Activated CD4-positive, CD25-positive, alpha-beta regulatory T cell treated with anti-CD3 and anti-CD28 coated beads, Interleukin-2, amount 50 U/mL, for 16 hours (primary cell): ENCODE measurements around the gene RPS6KB2.
"Not testable (repeated sequence)": the region's sequence is repeated elsewhere in the genome, so short reads cannot be mapped to it uniquely, and the experiment has no call there.

Experiments
- DNase-seq: peaks from one replicate; pipeline ENCODE4 v3.0.0-alpha.2; 2020; ENCODE audit warnings: low read depth, low spot score

Gene RPS6KB2

DNA sequence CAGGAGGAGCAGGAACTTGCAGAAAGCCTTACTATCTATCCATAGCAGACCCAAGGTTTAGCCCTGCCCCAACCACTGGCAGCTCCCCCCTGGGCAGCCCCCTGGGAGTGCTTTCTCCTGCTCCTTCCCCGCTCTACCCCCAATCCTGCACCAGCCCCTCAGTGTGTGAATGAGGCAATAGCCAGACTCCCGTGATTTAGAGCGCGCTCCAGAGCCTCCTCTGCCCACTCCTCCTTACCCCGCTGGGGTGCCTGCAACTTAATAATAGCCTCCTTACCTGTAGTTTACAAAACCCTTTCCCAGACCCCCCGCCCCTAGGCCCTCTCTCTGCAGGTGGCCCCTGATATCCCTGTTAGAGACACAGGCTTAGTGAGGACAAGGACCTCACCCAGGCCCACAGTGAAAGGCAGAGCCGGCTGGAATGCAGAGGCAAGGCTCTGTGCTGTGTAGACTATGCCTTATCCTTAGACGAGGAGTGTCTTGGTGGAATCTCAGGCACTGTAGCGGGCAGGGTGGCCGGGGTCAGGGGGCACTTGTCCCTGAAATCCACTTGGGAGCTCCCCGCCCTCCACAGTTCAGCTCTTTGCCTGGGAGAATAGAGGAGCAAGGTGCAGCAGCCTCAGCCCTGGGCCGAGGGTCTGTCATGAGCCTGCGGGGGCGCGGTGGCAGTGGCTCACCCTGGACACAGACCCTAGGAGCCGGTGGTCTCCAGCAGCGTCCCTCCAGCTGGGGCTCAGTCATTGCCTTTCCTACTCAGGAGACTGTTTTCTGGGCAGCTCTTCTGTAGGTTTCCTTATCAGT lies 17.1 kb upstream of the RPS6KB2 start:
- no peak for DNase-seq

DNA sequence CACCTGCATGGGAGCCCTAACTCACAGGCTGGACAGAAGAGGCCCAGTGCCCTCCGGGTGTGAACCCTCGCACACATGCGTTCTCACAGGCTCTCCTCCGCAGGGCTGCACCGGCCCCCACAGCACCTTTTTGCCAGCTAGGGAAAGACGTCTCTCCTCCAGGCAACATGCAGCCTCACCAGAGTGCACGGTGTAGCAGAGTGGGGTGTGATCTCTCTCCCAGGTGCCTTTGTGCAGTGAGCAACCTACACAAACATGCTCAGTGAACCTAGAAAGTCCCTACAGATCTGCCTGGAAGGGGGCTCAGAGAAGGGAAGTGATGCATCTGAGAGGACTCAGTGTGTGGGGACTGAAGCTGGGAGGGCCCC lies 16.5 kb upstream of the RPS6KB2 start:
- no peak for DNase-seq

DNA sequence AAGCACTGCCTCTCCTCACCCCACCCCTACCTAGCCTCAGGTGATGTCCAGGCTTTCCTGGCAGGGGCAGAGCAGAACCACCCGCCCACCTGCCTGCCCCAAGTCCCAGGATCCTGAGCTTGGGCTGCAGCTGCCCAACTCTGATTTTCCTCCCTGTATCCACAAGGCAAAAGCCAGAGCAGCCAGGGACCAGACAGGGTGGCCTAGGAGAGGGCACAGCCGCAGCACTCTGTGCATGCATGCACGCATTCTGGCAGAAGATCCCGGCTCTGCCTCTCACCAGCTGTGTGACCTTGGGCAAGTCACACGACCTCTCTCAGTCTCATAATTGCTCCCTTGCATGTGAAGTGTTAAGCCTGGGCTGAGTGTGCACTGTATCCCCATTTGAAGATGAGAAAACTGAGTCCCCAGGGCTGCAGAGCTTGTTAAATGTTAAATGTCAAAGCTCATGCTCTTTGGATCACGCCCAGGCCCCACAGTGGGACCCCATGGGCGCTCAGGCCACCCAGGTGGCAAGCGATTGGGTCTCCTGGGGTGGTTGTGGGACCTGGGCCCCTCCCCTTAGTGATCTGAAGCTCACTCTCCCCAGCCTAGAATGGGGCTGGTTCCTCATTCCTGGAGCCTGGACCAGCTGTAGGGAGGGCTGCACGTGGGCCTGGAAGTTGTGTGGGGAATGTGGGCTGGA lies 15.7 kb upstream of the RPS6KB2 start:
- no peak for DNase-seq

DNA sequence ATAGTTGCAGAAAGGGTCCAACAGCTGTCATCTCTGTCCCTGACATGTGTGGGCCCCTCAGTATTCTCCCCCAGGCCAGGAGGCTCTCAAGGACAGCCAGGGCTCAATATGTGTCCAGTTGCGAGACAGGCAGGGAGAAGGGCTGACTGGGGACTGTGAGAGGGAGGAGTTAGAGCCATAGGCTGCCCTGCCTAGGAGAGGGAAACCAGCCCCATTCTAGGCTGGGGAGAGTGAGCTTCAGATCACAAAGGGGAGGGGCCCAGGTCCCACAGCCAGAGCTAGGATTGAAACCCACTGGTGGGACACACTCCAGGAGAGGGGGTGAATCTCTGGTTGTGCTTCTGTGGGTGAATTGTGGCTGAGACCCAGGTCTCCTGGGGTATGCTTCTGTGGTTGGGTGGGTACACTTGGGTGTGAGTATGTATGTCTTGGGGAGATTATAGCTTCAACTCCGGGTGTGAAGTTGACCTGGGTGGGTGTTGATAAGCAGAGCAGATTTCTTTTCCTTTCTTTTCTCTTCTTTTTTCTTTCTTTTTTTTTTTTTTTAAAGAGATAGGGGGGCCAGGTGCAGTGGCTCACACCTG lies 14.9 kb upstream of the RPS6KB2 start:
- no peak for DNase-seq

DNA sequence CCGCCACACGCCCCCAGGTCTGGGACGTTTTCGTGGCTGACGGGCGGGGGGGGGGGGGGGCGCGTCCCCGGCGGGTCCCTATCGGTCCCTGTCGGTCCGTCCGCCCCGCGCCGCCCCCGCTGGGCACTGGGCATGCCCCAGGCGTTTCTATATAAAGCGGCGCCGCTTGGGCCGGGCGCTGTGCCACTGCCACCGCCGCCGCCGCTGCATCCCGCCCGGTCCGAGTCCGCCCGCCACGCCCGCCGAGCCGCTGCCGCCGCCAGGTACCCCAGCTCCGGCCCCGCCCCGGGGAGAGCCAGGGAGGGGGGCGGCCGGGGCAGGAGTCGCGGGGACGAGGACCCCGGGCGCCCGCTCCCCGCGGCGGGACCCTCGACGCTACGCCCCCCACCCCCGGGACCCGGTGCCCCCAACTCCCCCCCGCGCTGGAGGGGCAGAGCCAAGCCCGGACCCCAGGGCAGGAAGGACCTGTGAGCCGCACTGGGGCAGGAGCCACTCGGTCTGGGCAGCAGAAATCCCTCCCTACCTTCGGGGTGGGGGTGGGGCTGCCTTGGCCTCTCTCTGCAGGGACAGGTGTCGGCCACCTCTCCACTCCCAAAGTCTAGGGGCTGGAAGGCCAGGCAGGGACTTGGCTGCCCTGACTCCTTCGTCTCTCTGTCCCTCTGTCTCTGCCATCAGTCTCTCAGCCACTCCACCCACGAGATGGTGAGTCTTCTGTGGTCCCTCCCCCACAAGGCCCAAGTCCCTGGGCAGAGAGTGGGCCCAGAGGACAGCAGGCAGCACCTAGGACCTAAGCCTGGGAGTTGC lies 12.6 kb upstream of the RPS6KB2 start, which contains the start of gene CARNS1:
CARNS1 (plus strand) TSS at position 178 of the 804 bp plus-strand sequence; CDS start at position 700, 522 bp downstream.
- no peak for DNase-seq

DNA sequence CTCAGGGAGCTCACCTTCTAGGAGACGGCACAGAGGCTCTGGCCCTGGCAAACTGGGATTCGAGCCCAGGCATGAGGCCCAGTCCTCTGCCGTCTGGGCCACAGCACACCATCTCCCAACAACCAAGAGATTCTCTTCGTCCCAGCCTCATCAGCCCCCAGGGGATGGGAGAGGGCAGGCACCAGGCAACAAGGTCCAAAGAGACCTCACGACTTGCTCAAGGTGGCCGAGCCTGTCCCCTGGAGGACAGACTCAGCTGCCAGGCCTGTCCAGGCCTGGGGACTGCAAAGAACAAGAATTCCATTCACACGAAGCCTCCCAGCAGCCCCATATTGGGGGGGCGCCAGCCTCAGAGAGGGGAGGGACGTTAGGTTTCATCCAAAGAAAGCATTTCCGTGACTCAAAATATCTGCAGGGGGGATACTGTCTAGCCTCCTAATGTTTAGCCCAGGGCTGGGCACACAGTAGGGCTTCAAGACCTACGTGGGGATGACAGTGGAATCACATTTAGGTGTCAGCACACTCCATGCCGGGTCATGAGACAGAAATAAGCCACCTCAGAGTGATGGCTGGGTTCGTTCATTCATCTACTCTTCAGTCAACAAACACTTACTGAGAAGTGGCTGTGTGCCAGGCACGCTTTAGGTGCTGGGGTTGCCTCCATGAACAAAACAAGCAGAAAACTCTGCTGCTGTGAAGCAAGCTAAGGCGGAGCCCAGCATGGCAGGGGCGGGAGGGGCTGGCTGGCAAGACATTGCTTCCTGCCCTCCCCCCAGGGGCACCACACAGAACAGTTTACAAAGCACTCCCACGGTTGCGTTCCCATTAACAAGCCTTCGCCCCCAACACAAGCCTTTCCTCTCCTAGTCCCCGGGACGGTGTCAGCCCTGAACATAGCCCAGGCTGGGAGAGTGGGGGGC lies 11.6 kb upstream of the RPS6KB2 start:
- peak; percentile 59 for DNase-seq

DNA sequence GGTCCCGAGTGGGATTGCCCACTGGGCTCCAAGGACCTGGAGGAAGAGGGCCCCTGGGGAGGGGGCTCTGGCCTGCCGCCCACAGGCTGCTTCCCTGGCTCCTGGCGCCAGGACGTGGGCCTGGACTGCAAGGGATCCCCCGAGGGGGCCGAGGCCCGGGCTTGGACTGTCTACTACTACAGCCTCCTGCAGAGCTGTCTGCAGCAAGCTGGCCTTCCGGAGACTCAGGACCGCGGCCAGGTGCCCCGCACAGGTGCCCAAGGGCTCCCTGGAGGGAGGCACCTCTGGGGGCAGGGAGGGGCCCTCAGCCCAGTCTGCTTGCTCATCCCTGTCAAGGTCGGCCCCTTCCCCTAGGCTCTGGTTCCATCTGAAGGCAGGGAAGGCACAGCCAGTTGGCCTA lies 10.9 kb upstream of the RPS6KB2 start:
- no peak for DNase-seq

DNA sequence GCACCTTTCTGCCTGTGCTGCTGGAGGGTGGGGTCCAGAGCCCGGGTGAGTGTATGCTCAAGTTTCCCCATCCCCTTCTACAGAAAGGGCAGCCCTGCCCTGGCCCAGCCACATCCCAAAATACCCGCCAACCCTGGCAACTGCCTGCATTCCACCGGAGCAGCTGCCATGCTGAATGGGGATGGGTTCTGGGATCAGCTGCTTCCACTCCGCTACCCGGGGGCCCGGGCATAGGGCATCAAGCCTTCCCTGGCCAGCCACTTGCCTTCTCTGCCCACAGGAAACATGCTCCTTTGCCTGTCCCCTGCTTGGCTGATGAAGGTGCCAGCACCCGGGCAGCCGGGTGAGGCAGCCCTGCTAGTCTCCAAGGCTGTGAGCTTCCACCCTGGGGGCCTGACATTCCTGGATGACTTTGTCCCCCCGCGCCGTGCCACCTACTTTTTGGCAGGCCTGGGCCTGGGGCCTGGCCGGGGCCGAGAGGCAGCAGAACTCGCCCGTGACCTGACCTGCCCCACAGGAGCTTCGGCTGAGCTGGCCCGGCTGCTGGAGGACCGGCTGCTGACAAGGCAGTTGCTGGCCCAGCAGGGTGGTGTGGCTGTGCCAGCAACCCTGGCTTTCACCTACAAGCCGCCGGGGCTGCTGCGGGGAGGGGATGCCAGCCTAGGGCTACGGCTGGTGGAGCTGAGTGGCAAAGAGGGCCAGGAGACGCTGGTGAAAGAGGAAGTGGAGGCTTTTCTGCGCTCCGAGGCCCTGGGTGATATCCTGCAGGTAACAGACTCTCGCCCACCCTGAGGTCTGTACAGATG lies 9.6 kb upstream of the RPS6KB2 start:
- no peak for DNase-seq

DNA sequence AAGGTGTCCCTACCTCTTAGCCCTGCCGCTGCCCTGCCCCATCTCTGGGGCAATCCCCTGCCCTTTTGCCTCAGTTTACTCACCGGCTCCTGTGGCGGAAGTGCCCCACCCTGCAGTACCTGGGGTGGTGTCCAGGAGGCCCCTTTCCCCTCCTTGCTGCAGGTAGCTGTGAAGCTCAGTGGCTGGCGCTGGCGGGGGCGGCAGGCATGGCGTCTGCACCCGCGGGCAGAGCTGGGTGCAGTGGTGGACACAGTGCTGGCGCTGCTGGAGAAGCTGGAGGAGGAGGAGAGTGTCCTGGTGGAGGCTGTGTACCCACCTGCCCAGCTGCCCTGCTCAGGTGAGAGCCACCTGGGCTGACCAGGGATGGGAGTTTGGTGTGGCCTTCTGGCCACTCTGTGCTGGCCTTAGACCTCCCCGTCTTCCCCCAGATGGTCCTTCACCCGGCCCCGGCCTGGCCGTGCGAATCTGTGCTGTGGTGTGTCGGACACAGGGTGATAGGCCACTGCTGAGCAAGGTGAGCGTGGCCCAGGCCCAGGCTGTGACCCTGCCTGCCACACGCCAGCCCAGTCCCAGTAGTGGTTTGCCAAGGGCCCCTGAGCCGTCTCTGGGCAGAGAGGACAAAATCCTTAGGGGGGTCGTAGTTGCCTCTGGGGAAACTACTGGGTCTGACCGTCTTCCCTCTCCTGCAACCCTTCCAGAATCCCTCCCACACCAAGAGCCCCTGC lies 8.8 kb upstream of the RPS6KB2 start:
- DNase-seq, result no peak

DNA sequence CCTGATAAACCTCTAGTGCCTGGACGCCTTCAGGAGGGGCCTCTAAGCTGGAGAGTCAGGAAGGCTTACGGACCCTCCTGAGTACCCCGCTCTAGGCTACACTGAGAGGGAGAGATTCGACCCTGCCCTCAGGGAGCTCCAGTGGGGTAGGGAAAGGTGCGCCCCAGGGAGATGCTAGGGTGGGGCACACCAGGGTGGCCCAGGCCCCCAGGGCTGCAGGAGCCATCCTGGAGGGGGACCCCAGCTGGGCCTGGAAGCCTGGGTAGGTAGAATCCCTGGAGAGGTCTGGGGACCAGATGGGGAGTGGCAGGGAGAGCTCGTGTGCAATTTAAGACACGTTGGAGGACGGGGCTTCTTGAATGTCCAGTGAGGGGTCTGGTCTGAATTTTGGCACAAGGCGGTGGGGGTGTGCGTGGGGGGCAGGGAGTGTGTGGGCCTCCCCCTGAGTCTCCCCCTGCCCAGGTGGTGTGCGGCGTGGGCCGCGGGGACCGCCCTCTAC lies 8.1 kb upstream of the RPS6KB2 start:
- no peak for DNase-seq

DNA sequence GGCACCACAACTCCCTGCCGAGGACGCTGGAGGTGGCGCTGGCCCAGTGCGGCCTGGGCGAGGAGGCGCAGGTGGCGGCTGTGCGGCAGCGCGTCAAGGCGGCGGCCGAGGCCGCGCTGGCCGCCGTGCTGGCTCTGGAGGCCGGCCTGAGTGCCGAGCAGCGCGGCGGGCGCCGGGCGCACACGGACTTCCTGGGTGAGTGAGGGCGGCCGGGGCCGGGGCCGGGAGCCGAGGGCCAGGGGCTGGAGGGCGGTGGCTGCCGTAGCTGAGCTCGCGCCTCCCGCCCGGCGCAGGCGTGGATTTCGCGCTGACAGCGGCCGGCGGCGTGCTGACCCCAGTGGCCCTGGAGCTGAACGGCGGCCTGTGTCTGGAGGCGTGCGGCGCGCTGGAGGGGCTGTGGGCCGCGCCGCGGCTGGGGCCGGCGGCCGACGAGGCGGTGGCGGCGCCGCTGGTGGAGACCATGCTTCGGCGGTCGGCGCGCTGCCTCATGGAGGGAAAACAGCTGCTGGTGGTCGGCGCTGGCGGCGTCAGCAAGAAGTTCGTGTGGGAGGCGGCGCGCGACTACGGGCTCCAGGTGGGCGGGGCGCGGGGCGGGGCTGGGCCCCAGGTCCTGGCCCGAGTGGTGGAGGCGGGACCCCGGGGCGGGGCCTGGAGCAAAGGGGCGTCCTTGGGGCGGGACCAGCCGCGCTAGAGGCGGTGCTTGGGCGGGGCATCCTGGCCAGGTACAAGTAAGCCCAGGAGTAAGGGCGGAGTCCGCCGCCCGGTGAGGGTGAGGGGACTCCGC lies 7.5 kb upstream of the RPS6KB2 start:
- DNase-seq, result peak; percentile 94

DNA sequence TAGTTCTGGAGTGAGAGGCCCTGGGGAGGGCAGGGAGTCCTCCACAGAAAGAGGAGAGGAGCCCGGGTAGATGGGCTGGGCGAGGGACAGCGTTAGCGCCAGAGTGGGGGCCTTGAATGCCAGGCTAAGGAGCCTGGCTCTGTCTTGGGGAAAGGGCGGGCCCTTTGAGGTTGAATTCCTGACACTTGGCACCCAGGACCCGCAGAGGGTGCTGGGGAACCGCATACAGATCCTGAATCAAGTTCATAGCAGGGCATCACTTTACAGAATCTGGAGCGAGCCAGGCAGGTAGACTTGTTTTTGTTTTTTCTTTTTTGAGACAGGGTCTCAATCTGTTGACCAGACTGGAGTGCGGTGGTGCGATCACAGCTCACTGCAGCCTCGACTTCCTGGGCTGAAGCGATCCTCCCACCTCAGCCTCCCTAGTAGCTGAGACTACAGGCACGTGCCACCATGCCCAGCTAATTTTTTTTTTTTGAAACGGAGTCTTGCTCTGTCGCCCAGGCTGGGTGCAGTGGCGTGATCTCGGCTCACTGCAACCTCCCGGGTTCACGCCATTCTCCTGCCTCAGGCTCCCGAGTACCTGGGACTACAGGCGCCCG lies 6.8 kb upstream of the RPS6KB2 start:
- DNase-seq, result no peak

DNA sequence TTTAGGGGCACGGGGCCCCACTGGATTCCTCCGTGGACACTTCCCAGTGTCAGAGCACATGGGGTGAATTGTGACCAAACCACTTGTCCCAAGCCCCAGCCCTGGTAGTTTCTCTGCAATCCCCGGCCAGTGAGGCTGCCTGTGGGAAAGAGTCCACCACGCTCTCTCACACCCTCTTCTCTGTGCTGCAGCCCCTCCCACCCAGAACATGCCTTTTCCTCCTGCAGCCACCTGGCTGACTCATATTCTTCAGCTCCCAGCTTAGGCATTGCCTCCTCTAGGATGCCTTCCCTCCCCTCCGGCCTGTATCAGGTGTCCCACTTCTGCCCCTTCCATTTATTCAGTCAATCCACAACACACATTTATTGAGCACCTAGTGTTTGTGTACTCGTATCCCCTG lies 5.4 kb upstream of the RPS6KB2 start:
- DNase-seq, result no peak

DNA sequence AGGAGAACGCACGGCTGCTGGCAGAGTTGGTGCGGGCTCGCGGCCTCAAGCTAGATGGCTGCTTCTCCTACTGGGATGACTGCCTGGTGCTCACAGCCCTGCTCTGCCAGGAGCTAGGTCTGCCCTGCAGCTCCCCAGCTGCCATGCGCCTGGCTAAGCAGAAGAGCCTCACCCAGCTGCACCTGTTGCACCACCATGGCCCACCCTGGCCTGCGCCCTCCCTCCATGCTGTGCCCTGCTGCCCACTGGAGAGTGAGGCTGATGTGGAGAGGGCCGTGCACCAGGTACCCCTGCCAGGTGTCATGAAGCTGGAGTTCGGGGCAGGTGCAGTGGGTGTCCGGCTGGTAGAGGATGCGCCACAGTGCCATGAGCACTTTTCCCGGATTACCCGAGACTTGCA lies 4.8 kb upstream of the RPS6KB2 start:
- no peak for DNase-seq

DNA sequence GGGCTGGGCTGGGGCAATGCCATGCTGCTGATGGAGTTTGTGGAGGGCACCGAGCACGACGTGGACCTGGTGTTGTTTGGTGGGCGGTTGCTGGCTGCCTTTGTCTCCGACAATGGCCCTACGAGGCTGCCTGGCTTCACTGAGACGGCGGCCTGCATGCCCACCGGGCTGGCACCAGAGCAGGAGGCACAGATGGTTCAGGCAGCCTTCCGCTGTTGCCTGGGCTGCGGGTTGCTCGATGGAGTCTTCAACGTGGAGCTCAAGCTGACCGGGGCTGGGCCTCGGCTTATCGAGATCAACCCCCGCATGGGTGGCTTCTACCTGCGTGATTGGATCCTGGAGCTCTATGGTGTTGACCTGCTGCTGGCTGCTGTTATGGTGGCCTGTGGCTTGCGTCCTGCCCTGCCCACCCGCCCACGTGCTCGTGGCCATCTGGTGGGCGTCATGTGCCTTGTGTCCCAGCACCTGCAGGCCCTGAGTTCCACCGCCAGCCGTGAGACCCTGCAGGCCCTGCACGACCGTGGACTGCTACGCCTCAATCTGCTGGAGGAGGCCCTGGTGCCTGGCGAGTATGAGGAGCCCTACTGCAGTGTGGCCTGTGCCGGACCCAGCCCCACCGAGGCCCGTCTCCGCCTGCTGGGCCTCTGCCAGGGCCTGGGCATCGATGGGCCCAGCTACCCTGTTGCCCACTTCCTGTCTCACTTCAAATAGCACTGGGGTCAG lies 4.2 kb upstream of the RPS6KB2 start:
- DNase-seq, result no peak

DNA sequence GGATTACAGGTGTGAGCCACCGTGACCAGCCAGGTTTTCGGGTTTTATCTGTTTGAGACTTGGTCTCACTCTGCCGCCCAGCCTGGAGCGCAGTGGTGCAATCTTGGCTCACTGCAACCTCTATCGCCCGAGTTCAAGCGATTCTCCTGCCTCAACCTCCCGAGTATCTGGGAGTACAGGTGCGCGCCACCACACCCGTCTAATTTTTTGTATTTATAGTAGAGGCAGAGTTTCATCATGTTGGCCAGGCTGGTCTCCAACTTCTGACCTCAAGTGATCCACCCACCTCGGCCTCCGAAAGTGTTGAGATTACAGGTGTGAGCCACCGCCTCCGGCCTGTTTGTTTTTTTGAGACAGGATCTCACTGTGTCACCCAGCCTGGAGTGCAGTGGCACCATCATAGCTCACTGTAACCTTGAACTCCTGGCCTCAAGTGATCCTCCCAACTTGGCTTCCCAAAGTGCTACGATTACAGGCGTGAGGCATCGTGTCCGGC lies 882 bp upstream of the RPS6KB2 start:
- DNase-seq, result not testable (repeated sequence)

DNA sequence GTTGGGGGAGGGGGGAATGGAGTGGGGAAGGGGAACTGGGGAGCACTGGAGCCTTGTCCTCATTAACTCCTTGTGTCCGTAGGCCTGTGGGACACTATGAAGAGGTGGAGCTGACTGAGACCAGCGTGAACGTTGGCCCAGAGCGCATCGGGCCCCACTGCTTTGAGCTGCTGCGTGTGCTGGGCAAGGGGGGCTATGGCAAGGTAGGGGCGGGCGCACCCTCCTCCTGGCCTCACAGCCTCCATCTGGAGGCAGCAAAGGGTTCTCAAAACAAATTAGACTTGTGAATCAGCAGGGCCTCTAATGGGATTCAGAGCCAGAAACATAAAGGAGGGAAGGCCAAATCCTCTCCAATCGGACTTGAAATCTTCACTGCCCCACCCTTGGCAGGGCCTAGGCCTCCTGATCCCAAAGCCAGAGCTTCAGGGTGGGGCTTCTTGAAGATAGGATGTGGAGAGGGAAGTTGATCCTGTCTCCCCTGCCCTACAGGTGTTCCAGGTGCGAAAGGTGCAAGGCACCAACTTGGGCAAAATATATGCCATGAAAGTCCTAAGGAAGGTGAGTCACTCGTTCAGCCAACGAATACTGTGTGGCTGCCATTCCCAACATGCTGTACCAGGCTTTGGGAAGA lies 859 bp downstream of the RPS6KB2 start:
- no peak for DNase-seq
